ENCODE measurements around the gene OIT3.

The OIT3 gene

DNA sequence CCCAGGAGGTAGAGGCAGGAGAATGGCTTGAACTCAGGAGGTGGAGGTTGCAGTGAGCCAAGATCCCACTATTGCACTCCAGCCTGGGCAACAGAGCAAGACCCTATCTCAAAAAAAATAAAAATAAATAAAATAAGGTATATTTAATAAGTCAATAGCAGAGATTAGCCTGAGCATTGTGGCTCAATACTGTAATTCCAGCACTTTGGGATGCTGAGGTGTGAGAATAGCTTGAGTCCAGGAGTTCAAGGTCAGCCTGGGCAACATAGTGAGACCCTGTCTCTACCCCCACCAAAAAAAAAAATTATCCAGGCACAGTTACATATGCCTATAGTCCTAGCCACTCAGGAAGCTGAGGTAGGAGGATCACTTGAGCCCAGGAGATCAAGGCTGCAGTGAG, 38.4 kb upstream of the OIT3 start:
- H3K79me2 ChIP-seq (ENCODE audit: insufficient read depth, low read length): no peaks in the 10 kb centered on the region
- H3K9ac ChIP-seq (ENCODE audit: low read length): no peak overlapping the region
- H3K27me3 ChIP-seq (ENCODE audit: low read length): no peaks in the 10 kb centered on the region
- no peaks in the 10 kb centered on the region for H3K9me2 ChIP-seq (replicated peaks; ENCODE audit: insufficient read depth, low read length)
- H3K4me2 ChIP-seq (ENCODE audit: low read depth, low read length, poor library complexity, severe bottlenecking): no peak overlapping the region
- H2AFZ ChIP-seq (ENCODE audit: low read depth, low read length, severe bottlenecking): no peak overlapping the region
- no peaks in the 10 kb centered on the region; the same call in 1 of the 2 replicates for H3K36me3 ChIP-seq (ENCODE audit: low read length)
- H3K9me3 ChIP-seq (ENCODE audit: insufficient read depth, low read length): peaks cover 6% of the 10 kb centered on the region; the same call in 1 of the 2 replicates
- H3F3A ChIP-seq (ENCODE audit: insufficient read depth): no peaks in the 10 kb centered on the region
- no peaks in the 10 kb centered on the region for H4K20me1 ChIP-seq (ENCODE audit: low read depth, low read length)
- no peak overlapping the region for H3K27ac ChIP-seq (ENCODE audit: low read depth, low read length)
- no peak overlapping the region for H3K4me3 ChIP-seq (ENCODE audit: insufficient read depth, low read length, poor library complexity, severe bottlenecking)
- no peak for TF ChIP-seq EZH2phosphoT487 (conservative IDR thresholded peaks at IDR 0.05; ENCODE audit: low read length)
- TF ChIP-seq, protein P1, sequence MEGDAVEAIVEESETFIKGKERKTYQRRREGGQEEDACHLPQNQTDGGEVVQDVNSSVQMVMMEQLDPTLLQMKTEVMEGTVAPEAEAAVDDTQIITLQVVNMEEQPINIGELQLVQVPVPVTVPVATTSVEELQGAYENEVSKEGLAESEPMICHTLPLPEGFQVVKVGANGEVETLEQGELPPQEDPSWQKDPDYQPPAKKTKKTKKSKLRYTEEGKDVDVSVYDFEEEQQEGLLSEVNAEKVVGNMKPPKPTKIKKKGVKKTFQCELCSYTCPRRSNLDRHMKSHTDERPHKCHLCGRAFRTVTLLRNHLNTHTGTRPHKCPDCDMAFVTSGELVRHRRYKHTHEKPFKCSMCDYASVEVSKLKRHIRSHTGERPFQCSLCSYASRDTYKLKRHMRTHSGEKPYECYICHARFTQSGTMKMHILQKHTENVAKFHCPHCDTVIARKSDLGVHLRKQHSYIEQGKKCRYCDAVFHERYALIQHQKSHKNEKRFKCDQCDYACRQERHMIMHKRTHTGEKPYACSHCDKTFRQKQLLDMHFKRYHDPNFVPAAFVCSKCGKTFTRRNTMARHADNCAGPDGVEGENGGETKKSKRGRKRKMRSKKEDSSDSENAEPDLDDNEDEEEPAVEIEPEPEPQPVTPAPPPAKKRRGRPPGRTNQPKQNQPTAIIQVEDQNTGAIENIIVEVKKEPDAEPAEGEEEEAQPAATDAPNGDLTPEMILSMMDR (IDR thresholded peaks at IDR 0.05; ENCODE audit: insufficient read depth, low read length, poor library complexity, severe bottlenecking): no peak

- no peaks in the 10 kb centered on the region for H3K79me2 ChIP-seq (ENCODE audit: insufficient read depth, low read length)
- no peak overlapping the region for H3K4me2 ChIP-seq (ENCODE audit: low read depth, low read length, poor library complexity, severe bottlenecking)
- no peak overlapping the region for H3K4me3 ChIP-seq (ENCODE audit: insufficient read depth, low read length, poor library complexity, severe bottlenecking)
- TF ChIP-seq, protein P1 (IDR thresholded peaks at IDR 0.05; ENCODE audit: insufficient read depth, low read length, poor library complexity, severe bottlenecking): no peak
- no peak for TF ChIP-seq EZH2phosphoT487 (conservative IDR thresholded peaks at IDR 0.05; ENCODE audit: low read length)
- no peaks in the 10 kb centered on the region for H3F3A ChIP-seq (ENCODE audit: insufficient read depth)
- H3K27ac ChIP-seq (ENCODE audit: low read depth, low read length): no peak overlapping the region
- H3K27me3 ChIP-seq (ENCODE audit: low read length): no peaks in the 10 kb centered on the region
- no peak overlapping the region for H2AFZ ChIP-seq (ENCODE audit: low read depth, low read length, severe bottlenecking)
- H3K9me3 ChIP-seq (ENCODE audit: insufficient read depth, low read length): peaks cover 6% of the 10 kb centered on the region; the same call in 1 of the 2 replicates
- no peaks in the 10 kb centered on the region for H3K9me2 ChIP-seq (replicated peaks; ENCODE audit: insufficient read depth, low read length)
- H3K9ac ChIP-seq (ENCODE audit: low read length): no peak overlapping the region
- no peaks in the 10 kb centered on the region; the same call in 1 of the 2 replicates for H3K36me3 ChIP-seq (ENCODE audit: low read length)
- H4K20me1 ChIP-seq (ENCODE audit: low read depth, low read length): no peaks in the 10 kb centered on the region
Measured at GRCh38 chr10:72855790-72856189, 37.7 kb upstream of the OIT3 start.

GRCh38 chr10:72858067-72858466, 35.5 kb upstream of the OIT3 start:
- Histone ChIP-seq H2AFZ (ENCODE audit: low read depth, low read length, severe bottlenecking) (no peak overlapping the region), H4K20me1 (ENCODE audit: low read depth, low read length) (no peaks in the 10 kb centered on the region), H3K4me3 (ENCODE audit: insufficient read depth, low read length, poor library complexity, severe bottlenecking) (no peak overlapping the region), H3K9me3 (ENCODE audit: insufficient read depth, low read length) (no peaks in the 10 kb centered on the region), H3K9ac (ENCODE audit: low read length) (no peak overlapping the region), H3K27ac (ENCODE audit: low read depth, low read length) (no peak overlapping the region), H3K79me2 (ENCODE audit: insufficient read depth, low read length) (no peaks in the 10 kb centered on the region), H3K27me3 (ENCODE audit: low read length) (no peaks in the 10 kb centered on the region), H3F3A (ENCODE audit: insufficient read depth) (no peaks in the 10 kb centered on the region), H3K36me3 (ENCODE audit: low read length) (no peaks in the 10 kb centered on the region), H3K4me2 (ENCODE audit: low read depth, low read length, poor library complexity, severe bottlenecking) (no peak overlapping the region), H3K9me2 (replicated peaks; ENCODE audit: insufficient read depth, low read length) (no peaks in the 10 kb centered on the region)
- no peak for TF ChIP-seq EZH2phosphoT487 (conservative IDR thresholded peaks at IDR 0.05; ENCODE audit: low read length)
- TF ChIP-seq, protein P1 (IDR thresholded peaks at IDR 0.05; ENCODE audit: insufficient read depth, low read length, poor library complexity, severe bottlenecking): no peak
